ENCODE data around the gene ACOD1.
"Not testable (repeated sequence)": the region's sequence is repeated elsewhere in the genome, so short reads cannot be mapped to it uniquely, and the experiment has no call there.

Gene ACOD1

GRCh38 chr13:76943646-76944045, 4.7 kb upstream of the ACOD1 start:
- no peaks in the 10 kb centered on the region for H4K20me1 ChIP-seq
- no peak overlapping the region for H3K4me2 ChIP-seq
- no peak overlapping the region for H3K4me3 ChIP-seq
- TF ChIP-seq Cebpa-rat (IDR thresholded peaks at IDR 0.05), result no peak
- H3K4me1 ChIP-seq, result peaks cover 17% of the 10 kb centered on the region
- 0 out of 2 replicates have a peak, but pooled peaks cover 3% of the 10 kb centered on the region for H3K9me3 ChIP-seq
- H3K27ac ChIP-seq, result no peak overlapping the region
- H3K9ac ChIP-seq, result no peak overlapping the region
- H3K36me3 ChIP-seq, result no peaks in the 10 kb centered on the region
- H3K27me3 ChIP-seq, result no peaks in the 10 kb centered on the region

- 0 out of 2 replicates have a peak, but pooled peaks cover 3% of the 10 kb centered on the region for H3K9me3 ChIP-seq
- no peaks in the 10 kb centered on the region for H3K36me3 ChIP-seq
- H3K27ac ChIP-seq, result no peak overlapping the region
- no peak overlapping the region for H3K4me3 ChIP-seq
- no peak overlapping the region for H3K4me2 ChIP-seq
- H3K27me3 ChIP-seq, result no peaks in the 10 kb centered on the region
- TF ChIP-seq Cebpa-rat (IDR thresholded peaks at IDR 0.05), result no peak
- no peaks in the 10 kb centered on the region for H4K20me1 ChIP-seq
- H3K4me1 ChIP-seq, result peaks cover 17% of the 10 kb centered on the region
- H3K9ac ChIP-seq, result no peak overlapping the region
Observed at GRCh38 chr13:76944456-76944855, 3.9 kb upstream of the ACOD1 start.

GRCh38 chr13:76950101-76950500, 1.8 kb downstream of the ACOD1 start:
- TF ChIP-seq Cebpa-rat (IDR thresholded peaks at IDR 0.05), result no peak
- Histone ChIP-seq H3K27me3 (no peaks in the 10 kb centered on the region), H3K9ac (no peak overlapping the region), H3K36me3 (no peaks in the 10 kb centered on the region), H3K4me2 (no peak overlapping the region), H3K9me3 (0 out of 2 replicates have a peak, but pooled peaks cover 3% of the 10 kb centered on the region), H4K20me1 (no peaks in the 10 kb centered on the region), H3K27ac (no peak overlapping the region), H3K4me1 (no peaks in the 10 kb centered on the region), H3K4me3 (no peak overlapping the region)

- no peaks in the 10 kb centered on the region for H3K4me1 ChIP-seq
- no peaks in the 10 kb centered on the region for H3K36me3 ChIP-seq
- peaks cover 17% of the 10 kb centered on the region for H3K9me3 ChIP-seq
- no peak overlapping the region for H3K27ac ChIP-seq
- TF ChIP-seq Cebpa-rat (IDR thresholded peaks at IDR 0.05), result no peak
- no peaks in the 10 kb centered on the region for H4K20me1 ChIP-seq
- no peak overlapping the region for H3K9ac ChIP-seq
- no peak overlapping the region for H3K4me2 ChIP-seq
- no peak overlapping the region for H3K4me3 ChIP-seq
- no peaks in the 10 kb centered on the region for H3K27me3 ChIP-seq
Observed at GRCh38 chr13:76953968-76954367, 5.7 kb downstream of the ACOD1 start.

- no peaks in the 10 kb centered on the region for H3K36me3 ChIP-seq
- H3K4me3 ChIP-seq, result no peak overlapping the region
- H3K4me1 ChIP-seq, result no peaks in the 10 kb centered on the region
Observed at GRCh38 chr13:76954538-76954937, 6.2 kb downstream of the ACOD1 start.

GRCh38 chr13:76955193-76955592, 6.9 kb downstream of the ACOD1 start:
- Histone ChIP-seq H3K4me1 (no peaks in the 10 kb centered on the region), H3K27me3 (no peaks in the 10 kb centered on the region), H3K27ac (no peak overlapping the region), H3K9ac (no peak overlapping the region), H3K4me3 (no peak overlapping the region), H3K9me3 (peaks cover 29% of the 10 kb centered on the region), H3K4me2 (no peak overlapping the region), H3K36me3 (no peaks in the 10 kb centered on the region), H4K20me1 (no peaks in the 10 kb centered on the region)
- TF ChIP-seq Cebpa-rat (IDR thresholded peaks at IDR 0.05), result no peak

More at GRCh38 chr13:76954538-76954937, 6.2 kb downstream of the ACOD1 start:
- TF ChIP-seq Cebpa-rat (IDR thresholded peaks at IDR 0.05), result no peak
- H3K27ac ChIP-seq, result no peak overlapping the region
- no peak overlapping the region for H3K4me2 ChIP-seq
- H3K9ac ChIP-seq, result no peak overlapping the region
- H3K9me3 ChIP-seq, result peaks cover 22% of the 10 kb centered on the region
- no peaks in the 10 kb centered on the region for H4K20me1 ChIP-seq
- H3K27me3 ChIP-seq, result no peaks in the 10 kb centered on the region

- Histone ChIP-seq H3K36me3 (no peaks in the 10 kb centered on the region), H4K20me1 (no peaks in the 10 kb centered on the region), H3K4me3 (no peak overlapping the region), H3K4me2 (no peak overlapping the region), H3K27ac (no peak overlapping the region), H3K4me1 (no peaks in the 10 kb centered on the region), H3K9me3 (peaks cover 34% of the 10 kb centered on the region), H3K27me3 (no peaks in the 10 kb centered on the region), H3K9ac (no peak overlapping the region)
- no peak for TF ChIP-seq Cebpa-rat (IDR thresholded peaks at IDR 0.05)
Observed at GRCh38 chr13:76955661-76956060, 7.3 kb downstream of the ACOD1 start.

- Histone ChIP-seq H3K27me3 (no peaks in the 10 kb centered on the region), H3K9ac (no peak overlapping the region), H3K4me2 (no peak overlapping the region), H3K4me1 (no peaks in the 10 kb centered on the region), H3K27ac (no peak overlapping the region), H3K4me3 (no peak overlapping the region), H3K36me3 (no peaks in the 10 kb centered on the region), H4K20me1 (no peaks in the 10 kb centered on the region), H3K9me3 (peaks cover 46% of the 10 kb centered on the region)
- TF ChIP-seq Cebpa-rat (IDR thresholded peaks at IDR 0.05), result no peak
Observed at GRCh38 chr13:76958841-76959432, 10.6 kb downstream of the ACOD1 start.

GRCh38 chr13:76959734-76960133, 11.4 kb downstream of the ACOD1 start:
- H3K9me3 ChIP-seq, result peaks cover 46% of the 10 kb centered on the region

GRCh38 chr13:76965759-76966421, 17.6 kb downstream of the ACOD1 start:
- H4K20me1 ChIP-seq, result no peaks in the 10 kb centered on the region
- no peak overlapping the region for H3K4me3 ChIP-seq
- no peak for TF ChIP-seq Cebpa-rat (IDR thresholded peaks at IDR 0.05)
- no peaks in the 10 kb centered on the region for H3K27me3 ChIP-seq
- no peak overlapping the region for H3K9ac ChIP-seq
- no peak overlapping the region for H3K27ac ChIP-seq
- no peaks in the 10 kb centered on the region for H3K36me3 ChIP-seq
- peaks cover 10% of the 10 kb centered on the region for H3K9me3 ChIP-seq
- H3K4me2 ChIP-seq, result no peak overlapping the region
- H3K4me1 ChIP-seq, result no peaks in the 10 kb centered on the region

More at GRCh38 chr13:76959734-76960133, 11.4 kb downstream of the ACOD1 start:
- H3K27me3 ChIP-seq, H4K20me1 ChIP-seq, H3K4me3 ChIP-seq, H3K9ac ChIP-seq, H3K4me1 ChIP-seq, H3K36me3 ChIP-seq, H3K27ac ChIP-seq, H3K4me2 ChIP-seq: not testable (repeated sequence)
